AG09309 (cell line): Measurements from ENCODE around the gene PRICKLE1.

ENCODE experiments used
- DNase-seq: peaks from one replicate; pipeline ENCODE4 v3.0.0-alpha.2; 2010; ENCODE audit warnings: low read depth
- H3K4me3 ChIP-seq: 2 replicates; pipeline ENCODE4 v1.5.1; 2011; ENCODE audit warnings: mild to moderate bottlenecking, low read depth, low read length, moderate library complexity; ENCODE audit not compliant: control insufficient read depth
- TF ChIP-seq, protein P1 (sequence below): IDR thresholded peaks from 2 replicates; pipeline ENCODE4 v1.5.1; 2011; ENCODE audit warnings: mild to moderate bottlenecking, low read depth, low read length, inconsistent platforms; ENCODE audit not compliant: insufficient read depth, control insufficient read depth; ENCODE audit errors: missing control alignments

PRICKLE1 gene

DNA sequence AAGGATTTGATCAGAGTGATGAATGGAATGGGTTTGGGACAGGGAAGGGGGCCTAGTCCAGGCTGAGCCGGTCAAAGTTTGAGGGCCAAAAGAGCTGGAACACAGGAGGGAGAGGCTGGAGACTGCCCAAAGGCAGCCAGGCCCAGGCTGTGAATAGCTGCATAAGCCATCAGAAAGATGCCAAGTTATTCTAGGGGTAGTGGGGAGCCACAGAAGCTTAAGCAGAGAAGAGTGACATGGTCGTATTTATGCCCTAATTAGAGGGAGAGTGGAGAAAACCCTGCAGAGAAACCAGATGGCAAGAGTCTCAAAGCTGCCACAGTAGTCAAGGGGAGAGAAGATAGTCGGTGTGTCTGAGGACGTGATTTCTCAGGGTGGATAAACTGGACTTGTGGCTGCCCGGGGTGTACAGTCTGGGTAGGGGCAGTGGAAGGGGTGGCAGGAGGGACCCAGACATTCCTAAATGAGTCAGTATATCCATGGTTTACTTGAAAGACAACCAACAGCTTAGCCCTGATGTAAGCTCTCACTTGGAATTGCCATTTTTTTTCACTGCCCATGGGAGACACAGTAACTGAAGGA lies 99.2 kb downstream of the PRICKLE1 start:
- H3K4me3 ChIP-seq, result no peak overlapping the region
- TF ChIP-seq, protein P1, sequence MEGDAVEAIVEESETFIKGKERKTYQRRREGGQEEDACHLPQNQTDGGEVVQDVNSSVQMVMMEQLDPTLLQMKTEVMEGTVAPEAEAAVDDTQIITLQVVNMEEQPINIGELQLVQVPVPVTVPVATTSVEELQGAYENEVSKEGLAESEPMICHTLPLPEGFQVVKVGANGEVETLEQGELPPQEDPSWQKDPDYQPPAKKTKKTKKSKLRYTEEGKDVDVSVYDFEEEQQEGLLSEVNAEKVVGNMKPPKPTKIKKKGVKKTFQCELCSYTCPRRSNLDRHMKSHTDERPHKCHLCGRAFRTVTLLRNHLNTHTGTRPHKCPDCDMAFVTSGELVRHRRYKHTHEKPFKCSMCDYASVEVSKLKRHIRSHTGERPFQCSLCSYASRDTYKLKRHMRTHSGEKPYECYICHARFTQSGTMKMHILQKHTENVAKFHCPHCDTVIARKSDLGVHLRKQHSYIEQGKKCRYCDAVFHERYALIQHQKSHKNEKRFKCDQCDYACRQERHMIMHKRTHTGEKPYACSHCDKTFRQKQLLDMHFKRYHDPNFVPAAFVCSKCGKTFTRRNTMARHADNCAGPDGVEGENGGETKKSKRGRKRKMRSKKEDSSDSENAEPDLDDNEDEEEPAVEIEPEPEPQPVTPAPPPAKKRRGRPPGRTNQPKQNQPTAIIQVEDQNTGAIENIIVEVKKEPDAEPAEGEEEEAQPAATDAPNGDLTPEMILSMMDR, result no peak
- no peak for DNase-seq

DNA sequence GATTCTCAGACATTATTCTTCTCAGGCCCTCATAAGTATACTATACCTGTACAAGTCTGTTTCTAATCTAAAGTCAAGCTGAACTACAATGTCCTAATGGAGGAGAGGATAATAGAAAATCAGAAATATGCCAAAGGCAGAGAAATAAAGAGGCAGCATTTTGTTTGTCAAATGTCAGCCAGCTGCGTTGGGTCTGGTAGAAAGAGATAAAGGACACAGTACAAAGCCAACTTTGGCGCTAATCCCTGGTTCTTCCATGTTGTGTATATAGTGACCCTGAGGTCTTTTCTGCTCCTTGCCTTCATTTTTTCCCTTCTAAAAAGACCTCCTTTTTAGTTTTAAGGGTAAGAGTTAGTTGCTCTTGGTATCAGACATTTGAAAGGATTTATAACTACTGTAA lies 103.1 kb downstream of the PRICKLE1 start:
- TF ChIP-seq, protein P1, result no peak
- H3K4me3 ChIP-seq, result no peak overlapping the region
- DNase-seq, result no peak

DNA sequence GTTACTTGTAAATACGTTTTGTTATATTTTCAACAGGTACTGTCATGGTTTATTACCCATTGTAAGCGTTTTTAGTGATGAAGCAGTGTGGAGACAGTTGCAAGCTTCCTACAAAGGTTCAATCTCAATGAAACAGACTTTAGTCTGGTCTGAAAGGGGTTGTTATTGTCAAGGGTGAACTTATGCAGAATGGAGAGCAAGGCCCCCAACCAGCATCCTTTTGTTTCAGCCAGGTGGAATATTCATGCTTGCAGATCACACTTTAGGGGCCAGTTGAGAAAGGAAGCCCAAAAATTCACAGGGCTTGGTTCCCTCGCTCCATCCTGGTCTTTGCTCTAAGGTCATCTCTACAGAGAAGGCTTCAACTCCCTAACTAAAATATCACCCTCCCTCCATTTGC lies 103.7 kb downstream of the PRICKLE1 start:
- no peak overlapping the region for H3K4me3 ChIP-seq
- TF ChIP-seq, protein P1, result no peak
- no peak for DNase-seq

DNA sequence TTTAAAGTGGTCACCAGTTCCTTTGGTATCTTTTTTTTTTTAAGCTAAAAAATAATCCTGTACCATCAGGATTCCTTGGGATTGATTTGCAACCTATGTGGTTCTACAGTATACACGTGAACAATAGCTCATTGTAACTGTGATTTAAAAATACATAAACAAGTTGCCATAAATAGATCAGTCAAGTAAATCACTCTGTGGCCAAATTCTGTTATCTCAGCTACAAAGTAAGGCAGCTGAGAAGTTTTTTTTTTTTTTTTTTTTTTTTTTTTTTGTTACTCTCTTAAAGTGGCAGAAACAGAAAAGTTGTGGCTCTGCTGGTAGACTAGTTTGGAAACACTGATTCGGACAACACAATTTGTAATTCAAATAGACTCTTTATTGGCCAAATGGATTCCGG lies 104.5 kb downstream of the PRICKLE1 start:
- TF ChIP-seq, protein P1, result no peak
- DNase-seq, result no peak
- no peak overlapping the region for H3K4me3 ChIP-seq

DNA sequence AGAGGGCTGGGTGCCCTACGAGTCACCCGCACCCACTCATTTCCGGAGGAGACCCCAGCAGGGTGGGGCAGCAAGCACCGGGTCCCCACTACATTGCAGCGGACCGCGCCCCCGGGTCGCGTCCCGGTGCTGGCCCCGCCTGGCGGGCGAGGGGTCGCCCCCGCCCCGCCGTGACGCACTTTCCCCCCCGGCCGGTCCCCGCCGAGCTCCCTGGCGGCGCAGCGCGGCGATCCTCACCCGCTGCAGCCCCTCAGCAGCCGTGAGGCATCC lies 106.1 kb downstream of the PRICKLE1 start:
- H3K4me3 ChIP-seq, result peak overlapping the region; percentile 82
- DNase-seq, result no peak
- TF ChIP-seq, protein P1, result no peak

DNA sequence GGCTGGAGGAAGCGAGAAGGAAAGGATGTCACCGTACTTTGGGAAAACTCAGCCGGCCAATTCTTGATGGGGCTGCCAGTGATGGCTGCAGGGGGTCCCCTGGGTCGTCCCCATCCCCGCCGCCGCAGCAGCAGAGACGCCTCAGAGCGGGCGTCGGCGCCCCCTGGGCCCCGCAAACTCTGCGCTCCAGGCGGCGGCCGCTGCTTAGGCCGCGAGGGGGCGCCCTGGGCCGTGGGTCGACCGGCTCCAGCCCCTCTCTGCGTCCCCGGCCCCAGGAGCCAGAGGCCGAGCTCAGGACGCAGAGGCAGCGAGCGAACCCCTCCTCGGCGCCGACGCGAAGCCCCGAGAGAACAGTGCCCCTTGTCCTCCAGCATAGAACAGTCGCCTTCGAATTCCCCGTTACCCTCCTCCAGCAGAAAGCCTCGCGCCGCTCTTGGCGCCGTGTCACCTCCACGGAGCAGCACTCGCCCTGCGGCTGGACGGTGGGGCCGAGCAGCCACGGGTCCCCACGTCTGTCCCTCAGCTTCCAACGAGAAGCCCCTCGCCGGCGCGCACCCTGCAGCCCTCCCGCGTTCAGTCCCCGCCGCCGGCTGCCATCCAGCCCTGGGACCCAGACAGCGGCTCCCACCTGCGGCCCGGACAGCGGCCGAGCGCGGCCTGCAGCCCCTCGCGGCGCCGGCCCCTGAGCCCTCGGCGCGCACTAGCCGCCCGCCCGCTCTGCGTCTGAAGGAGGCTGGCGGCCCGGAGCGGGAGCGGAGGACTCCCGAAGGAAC lies 106.6 kb downstream of the PRICKLE1 start:
- TF ChIP-seq, protein P1, result peak; percentile 57
- DNase-seq, result no peak
- peak overlapping the region; percentile 82 for H3K4me3 ChIP-seq
